ENCODE data around the gene MYPOP. TPM values are rescaled to one million over a fixed set of nuclear protein-coding genes. Genes with fewer than 3 reads are reported as not detected.
"Not testable (repeated sequence)": the region's sequence is repeated elsewhere in the genome, so short reads cannot be mapped to it uniquely, and the experiment has no call there.

MYPOP gene
- total RNA-seq, 1 experiment from 2014 or later = 3.5 TPM

DNA sequence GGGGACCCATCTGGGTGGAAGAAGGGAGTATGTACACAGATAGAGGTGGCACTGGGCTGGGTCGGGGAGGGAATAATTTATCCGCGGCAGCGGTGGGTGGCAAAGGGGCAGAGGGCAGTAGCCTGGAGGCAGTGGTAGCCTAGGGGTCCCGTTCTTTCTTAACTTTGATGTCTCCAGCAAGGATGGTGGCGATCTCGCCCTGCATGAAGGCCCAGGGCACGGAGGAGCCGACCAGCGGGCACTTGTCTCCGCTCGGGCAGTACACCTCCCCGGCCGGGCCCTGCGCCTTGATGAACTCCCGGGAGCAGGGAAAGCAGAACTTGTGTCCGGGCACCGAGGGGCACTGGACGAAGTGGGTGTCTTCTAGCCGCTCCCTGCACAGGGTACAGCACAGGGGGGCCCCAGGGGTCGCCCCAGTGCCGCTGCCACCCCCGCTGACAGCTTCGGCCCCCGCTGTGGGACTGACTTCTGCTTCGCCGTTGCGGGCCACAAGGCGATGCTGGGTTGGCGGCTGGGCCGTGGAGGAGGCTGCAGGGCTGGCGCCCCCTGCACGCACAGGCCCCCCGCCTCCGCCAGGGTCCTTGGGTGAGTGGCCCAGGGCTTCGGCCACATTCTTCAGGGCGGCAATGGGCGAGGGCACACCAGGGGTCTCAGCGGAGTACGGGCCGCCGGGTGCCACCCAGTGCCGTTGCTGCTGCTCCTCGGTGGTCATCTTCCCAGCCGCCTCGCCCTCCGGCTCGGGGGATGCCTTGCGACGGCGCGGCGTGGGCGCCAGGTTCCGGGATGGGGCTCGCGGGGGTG is 18.3 kb downstream of the MYPOP start:
- DNase-seq (ENCODE audit: low read depth) = no peak

DNA sequence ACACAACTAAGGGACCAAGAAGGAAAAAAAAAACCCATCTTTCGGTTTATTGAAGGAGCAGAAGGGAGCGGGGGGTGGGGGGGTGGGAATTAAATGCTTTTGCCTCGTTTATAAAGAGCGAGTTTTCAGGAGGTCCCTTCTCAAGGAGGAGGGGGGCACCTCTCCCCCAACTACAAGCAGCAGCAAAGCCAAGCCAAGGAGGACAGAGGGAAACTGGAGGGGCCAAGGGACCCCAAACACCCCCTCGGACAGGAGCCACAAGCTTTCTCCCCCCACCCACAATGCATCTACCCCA is 18.9 kb downstream of the MYPOP start:
- no peak for DNase-seq (ENCODE audit: low read depth)

DNA sequence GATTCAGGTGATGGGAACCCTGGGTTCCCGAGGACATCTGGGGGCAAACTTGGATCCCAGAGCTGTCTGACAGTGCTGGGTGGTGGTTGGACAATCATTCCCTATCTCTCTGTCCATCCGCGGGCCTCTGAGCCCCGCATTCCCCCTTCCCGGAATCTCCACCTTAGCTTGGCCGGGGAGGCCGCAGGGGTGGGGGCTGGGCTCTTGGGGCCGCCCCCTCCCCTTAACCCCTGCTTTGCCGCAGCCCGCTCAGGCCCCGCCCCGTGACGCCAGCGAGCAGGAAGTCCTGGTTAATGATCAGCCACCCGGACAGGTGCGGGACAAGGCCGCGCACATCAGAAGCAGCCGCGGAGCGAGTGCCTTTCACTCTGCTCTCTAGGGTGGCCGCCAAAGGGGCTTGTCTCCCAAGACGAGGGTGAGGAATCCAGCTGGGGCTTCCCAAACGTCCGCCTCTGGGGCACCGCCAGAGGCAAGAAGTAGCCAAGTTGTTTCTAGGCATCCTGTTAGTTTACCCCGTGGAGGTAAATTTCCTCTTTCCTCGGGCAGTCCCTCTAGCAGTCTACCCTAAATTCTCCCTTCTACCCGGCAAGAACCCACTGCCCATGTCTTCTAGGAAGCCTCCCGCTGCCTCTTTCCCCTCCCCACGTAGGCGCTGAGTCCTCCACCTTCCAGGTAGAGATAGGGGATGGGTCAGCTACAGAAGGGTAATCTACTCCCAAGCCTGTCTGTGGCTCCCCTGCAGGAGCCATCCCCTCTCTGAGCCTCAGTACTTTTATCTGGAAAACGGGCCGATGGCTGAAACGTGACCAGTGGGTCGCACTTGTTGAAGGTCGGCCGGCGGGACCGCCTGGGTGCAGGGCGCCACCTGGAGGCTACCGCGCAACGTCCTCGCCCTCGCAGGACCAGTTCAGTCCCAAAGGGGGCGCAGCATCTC is 19.5 kb downstream of the MYPOP start:
- DNase-seq (ENCODE audit: low read depth) = peak; percentile 58

DNA sequence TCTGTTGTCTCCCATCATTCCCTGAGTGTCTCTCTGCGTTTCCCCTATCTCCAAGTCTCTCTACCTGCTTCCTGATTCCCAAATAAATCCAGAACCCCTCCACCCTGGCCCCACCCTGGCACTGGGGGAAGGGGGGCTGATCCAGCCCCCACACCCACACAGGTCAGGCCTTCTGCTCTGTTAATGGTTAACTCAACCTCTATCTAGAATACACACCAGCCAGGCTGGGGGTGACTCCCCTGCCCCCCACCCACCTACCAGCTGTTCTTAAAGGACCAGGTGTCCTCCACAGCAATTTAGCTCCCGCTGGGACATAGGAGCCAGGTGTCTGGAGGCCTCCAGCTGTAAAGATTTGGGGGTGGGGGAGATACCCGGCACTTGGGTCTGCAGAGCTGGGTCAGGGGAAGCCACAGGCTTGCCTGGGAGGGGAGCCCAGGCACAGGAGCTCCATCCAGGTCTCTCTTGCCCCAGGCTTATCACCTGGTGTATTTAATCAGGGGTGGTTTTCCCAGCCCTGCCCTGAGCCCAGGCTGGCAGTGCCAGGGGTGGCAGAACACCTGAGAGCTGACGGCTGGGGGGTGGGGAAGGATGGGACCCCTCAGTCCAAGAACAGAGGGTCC is 20.4 kb downstream of the MYPOP start:
- DNase-seq (ENCODE audit: low read depth) = no peak

DNA sequence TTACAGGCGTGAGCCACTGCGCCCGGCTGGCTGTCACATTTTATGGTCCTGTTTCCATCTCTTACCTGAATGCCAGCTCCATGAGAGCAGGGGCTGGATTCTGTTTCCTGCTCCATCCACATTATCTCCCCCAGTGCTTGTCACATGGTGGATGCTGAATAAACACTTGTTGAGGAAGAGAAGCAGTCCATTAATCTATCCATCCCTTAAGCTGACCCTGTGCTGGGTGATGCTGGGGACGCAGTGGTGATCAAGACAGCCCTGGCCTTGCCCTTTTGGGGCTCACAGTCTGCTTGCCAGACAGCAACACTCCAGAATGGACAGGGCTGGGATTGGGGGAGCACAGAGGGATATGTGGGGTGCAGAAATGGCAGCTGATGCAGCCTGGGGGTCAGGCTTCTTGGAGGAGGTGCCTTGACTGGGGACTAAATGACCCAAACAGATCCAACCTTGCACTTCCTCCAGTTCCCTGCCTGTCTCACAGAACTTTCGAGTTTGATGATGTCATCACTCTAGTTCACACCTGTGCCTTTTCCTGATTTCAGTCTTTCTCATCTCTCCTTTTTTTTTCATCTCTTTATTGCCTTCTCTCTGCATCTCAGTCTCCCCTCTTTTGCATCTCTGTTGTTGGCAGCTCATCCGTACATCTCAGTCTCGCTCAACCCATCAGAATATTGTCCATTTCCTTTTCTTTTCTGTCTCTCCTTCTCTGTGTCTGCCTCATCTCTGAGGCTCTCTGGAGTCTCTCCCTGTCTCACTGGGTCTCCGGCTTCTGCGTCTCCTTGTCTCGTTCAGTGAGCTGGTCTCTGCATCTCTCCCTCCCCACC is 21.1 kb downstream of the MYPOP start:
- no peak for DNase-seq (ENCODE audit: low read depth)

DNA sequence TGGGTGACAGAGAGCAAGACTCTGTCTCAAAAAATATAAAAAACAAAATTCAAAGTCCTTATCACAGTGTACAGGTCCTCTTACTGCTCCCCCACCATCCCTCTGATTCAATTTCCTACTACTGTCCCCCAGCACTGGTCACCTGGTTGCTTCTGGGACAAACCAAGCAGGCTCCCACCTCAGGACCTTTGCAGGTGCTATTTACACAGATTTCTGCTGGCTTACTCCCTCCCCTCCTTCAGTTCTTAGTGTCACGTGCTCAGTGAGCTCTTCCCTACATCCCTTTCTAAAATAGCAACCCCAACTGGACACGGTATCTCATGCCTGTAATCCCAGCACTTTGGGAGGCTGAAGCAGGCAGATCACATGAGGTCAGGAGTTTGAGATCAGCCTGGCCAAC is 22.4 kb downstream of the MYPOP start:
- DNase-seq (ENCODE audit: low read depth) = no peak

DNA sequence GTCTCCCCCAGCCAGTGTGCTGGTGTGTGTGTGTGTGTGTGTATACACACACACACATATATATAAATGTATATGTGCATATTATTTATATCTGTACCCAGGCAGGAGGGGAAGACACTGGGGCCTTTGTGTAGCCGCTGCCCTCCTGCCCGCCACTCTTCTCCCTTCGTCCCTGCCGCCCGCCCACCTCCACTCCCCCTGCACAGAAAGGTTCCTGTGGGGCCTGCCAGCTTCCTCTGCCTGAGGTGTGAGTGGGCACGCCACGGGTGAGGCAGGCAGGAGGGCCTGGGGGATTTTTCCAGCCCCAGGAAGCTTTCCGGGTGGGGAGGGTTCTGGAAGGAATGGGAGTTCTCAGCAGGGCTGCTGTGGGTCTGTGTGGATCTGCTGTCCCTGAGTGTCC is 23.4 kb downstream of the MYPOP start:
- DNase-seq (ENCODE audit: low read depth) = no peak

DNA sequence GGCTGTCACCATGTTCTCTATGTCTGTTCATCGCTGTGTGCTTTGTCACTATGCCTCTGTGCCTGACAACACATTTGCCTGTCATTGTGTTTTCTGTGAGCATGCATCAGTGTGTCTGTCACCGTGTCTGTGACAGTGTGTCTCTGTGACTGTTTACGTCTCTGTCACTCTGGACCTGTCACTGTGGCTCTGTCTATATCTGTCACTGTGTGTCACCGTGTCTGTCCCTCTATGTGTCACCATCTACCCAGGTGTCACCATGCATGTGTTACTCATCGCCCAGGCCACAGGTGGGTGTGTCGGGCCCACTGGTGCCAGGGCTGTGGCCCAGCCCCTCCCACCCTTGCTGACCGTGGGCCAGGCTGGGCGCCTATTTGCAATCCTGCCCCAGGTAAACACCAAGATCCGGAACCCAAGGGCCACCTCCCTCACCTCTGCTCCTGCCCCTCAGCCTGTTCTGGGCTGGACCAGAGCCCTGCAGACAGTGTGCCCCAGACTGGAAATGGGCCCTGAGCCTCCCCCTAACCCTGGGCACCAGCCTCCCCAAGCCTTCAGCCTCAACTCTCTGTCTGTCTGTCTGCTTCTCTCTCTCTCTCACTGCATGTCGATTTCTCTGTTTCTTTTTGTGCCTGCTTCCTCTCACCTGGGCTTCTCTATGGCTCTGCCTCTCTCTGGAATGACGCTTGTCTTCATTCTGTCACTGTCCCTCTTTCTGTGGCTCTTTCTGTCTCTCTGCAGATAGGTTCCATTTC is 24.2 kb downstream of the MYPOP start:
- no peak for DNase-seq (ENCODE audit: low read depth)

DNA sequence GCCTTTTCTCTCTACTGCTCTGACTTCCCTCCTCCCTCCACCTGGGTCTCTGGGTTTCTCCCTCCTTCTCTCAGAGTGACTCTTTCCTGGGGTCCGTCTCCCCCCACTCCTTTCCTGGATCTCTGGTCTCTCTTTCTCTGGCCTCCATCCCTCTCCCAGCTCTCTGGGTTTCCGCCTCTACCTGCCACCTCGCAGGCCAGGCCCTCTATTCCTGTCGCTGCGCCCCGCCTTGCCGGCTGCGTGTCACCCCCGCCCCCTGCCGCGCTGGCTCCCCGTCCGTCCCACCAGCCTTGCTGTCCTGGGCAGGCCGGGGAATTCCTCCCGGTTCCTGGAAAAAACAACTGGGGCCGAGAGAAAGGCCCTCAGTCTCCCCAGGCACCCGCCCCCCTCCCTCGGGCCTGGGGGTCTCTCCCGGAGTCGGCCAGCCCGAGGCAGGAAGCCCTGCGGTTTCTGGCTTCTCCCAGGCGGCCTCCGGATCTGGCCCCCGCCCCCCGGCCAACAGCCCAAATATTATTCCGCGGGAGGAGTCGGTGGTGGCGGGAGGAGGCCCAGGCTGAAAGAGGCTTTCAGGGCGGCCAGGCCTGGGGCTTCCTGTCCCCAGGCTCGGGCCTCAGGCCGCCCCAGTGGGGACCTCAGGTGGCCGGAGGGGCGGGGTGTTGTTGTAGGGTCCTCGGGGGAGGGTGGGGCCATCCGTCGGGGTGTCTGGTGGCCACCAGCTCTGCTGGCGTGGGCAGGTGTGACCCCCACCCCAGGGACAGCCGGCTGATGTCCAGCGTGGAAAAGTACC is 25.8 kb downstream of the MYPOP start:
- DNase-seq (ENCODE audit: low read depth) = no peak

DNA sequence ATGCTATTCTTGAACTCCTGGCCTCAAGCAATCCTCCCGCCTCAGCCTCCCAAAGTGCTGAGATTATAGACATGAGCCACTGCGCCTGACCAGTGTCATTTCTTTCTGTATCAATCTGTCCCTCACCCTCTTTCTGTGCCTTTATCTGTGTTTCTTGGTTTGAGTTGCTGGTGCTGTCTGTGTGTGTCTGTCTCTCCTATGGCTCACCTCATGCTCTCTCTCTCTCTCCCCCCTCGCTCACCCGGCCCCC is 26.3 kb downstream of the MYPOP start:
- no peak for DNase-seq (ENCODE audit: low read depth)

DNA sequence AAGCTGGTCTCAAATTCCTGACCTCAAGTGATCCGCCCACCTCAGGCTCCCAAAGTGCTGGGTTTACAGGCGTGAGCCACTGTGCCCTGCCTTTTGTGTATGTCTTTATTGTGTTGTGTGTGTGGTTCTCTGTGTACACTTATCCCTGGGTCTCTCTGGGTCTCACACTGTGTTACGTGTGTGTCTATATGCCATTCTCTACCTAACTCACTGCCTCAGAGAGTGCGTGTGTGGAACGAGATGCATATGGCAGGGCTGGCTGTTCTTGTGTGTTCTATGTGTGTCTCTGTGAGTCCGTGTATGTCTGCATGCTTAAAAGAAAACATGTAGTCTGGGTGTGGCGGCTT is 27.8 kb downstream of the MYPOP start:
- DNase-seq (ENCODE audit: low read depth) = no peak

DNA sequence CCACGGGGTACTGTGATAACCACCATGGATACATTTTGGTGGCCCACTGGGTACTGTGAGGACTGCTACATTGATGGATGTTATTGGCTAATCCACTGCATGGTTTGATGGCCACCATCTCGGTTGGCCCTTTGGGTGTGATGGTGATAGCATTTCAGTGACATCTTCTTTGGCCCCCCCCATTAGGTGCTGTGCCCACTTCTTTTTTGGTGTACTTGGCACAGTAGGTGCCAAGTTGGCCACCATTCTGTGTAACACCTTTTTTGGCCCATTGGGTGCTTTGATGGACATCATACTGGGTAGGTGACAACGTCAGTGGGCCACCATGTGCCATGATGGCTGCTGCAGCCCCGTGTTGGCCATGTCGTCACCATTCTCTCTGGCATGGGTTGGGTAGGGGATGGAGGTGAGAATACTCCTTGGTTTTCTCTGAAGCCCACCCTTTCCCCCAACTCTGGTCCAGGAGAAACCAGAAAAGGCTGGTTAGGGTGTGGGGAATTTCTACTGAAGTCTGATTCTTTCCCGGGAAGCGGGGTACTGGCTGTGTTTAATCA is 29.1 kb downstream of the MYPOP start:
- no peak for DNase-seq (ENCODE audit: low read depth)

DNA sequence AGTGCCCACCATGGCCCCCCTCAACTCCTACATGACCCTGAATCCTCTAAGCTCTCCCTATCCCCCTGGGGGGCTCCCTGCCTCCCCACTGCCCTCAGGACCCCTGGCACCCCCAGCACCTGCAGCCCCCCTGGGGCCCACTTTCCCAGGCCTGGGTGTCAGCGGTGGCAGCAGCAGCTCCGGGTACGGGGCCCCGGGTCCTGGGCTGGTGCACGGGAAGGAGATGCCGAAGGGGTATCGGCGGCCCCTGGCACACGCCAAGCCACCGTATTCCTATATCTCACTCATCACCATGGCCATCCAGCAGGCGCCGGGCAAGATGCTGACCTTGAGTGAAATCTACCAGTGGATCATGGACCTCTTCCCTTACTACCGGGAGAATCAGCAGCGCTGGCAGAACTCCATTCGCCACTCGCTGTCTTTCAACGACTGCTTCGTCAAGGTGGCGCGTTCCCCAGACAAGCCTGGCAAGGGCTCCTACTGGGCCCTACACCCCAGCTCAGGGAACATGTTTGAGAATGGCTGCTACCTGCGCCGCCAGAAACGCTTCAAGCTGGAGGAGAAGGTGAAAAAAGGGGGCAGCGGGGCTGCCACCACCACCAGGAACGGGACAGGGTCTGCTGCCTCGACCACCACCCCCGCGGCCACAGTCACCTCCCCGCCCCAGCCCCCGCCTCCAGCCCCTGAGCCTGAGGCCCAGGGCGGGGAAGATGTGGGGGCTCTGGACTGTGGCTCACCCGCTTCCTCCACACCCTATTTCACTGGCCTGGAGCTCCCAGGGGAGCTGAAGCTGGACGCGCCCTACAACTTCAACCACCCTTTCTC is 30.1 kb downstream of the MYPOP start:
- no peak for DNase-seq (ENCODE audit: low read depth)

DNA sequence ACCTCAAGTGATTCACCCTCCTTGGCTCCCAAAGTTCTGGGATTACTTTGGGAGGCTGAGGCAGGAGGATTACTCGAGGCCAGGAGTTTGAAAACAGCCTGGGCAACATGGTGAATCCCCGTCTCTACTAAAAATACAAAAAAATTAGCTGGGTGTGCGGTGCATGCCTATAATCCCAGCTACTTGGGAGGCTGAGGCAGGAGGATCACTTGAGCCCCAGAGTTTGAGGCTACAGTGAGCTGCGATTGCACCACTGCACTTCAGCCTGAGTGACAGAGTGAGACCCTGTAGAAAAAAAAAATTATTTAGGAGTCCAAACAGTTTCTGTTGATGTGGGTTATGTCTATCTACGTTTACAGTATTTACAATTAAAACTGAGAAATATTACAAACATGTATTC is 31.6 kb downstream of the MYPOP start:
- no peak for DNase-seq (ENCODE audit: low read depth)

DNA sequence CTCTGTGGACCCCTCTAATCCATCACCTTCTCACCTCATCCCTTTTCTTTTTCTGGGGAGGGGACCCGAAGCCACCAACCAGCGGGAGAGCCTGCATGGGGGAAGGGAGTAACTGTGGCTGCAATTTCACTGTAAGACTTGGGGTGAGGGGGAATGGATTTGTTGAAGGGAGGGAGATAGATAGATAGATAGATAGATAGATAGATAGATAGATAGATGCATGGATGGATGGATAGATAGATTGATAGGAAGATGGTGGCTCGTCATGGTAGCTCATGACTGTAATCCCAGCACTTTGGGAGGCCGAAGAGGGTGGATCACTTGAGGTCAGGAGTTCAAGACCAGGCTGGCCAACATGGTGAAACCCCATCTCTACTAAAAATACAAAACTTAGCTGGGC is 35.2 kb downstream of the MYPOP start:
- not testable (repeated sequence) for DNase-seq (ENCODE audit: low read depth)

DNA sequence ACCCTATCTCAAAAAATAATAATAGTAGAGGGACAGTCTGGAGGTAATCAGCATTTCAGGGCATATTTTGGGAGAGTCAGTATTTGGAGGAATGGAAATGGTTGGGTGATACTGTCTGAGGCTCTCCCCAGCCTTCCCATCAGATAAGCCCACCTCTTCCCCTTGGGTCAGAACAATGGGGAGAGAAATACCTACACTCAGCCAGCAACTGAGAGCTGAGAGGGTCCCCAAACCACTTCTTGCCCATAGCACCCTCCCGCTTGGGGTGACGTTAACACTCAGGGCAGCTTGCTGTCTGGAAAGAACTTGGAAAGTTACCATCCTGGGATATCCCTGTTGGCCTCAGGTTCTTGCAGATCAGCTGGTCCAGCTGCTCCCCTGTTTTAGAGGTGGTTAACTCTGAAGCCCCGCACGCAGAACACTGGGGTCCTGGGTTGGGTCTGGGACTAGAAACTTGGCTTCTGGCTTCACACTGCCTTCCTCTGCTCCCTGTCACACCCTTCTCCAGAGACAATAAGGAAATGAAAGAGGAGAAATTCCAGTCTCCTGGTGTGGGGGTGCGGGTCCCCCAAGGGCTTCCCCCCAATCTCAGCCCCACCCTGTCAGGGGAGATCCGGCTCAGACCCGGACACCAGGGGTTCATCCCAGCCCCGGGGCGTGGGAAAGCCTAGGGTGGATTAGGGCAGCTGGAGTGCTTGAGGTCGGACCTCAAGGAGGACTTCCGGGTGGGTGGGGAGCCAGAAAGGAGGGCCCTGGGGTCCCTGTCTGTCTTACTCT is 35.8 kb downstream of the MYPOP start:
- DNase-seq (ENCODE audit: low read depth) = no peak

DNA sequence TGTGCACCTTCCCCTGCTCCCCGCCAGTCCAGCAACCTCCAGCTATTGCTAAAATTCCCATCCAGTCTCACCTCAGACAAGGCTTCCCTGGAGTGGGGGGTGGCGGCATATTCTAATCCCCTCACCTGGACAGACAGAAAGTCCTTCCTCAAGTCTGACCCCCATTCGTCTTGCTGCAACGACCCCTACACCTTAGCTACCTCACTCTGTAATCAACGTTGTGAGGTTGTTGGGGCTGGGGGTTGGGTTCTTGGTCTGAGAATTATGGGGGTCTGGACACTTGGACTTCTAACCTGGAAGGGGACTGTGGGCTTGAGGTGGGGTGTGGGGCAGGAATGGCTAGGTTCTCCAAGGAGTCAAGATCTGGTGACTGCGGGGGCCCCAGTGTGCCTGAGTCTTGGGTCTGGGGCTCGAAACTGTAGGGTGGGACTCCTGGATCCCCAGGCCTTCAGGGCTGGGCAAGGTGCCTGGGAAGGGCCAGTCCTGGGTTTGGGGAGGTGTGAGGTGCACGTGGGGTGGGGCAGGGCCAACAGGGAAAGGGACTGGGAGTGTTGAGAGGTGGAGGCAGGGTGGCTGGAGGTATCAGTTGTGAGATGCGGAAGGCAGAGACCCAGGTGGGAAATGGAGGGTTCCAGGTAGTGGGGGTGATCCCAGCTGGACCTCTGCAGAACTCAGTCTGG is 37.0 kb downstream of the MYPOP start:
- no peak for DNase-seq (ENCODE audit: low read depth)

DNA sequence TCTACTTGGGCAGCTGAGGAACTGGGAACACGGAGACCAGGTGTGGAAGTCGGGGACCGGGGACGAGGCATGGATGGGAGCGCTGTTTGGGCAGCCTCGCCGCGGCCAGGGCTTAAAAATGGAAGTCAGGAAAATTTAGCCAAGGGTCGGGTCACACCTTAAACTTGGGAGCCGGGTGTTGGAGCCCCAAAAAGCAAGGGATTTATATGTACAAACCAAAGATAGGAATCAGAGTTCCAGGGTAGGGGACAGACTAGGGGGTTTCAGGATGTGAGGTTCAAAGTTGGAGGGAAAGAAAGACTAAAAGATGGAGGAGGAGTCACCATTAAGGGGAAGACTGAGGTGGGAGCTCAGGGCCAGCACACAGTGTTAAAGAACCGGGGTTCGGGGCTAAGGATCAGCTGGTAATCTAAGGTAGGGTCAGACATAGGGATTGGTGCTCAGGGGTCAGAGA is 37.8 kb downstream of the MYPOP start:
- DNase-seq (ENCODE audit: low read depth) = no peak

Measured in LHCN-M2 (cell line).